KMS-11 (cell line): ENCODE measurements around the gene CREB3L2.

Experiments
- H2AFZ ChIP-seq: fragments of 200-600 bp; sonication (generic); 2 replicates; pipeline ENCODE4 v1.6.1; 2016; ENCODE audit warnings: antibody characterized with exemption, mixed run types, low read depth
- H3K27ac ChIP-seq: fragments of 200-600 bp; sonication (generic); 2 replicates; pipeline ENCODE4 v1.6.1; 2016; ENCODE audit warnings: mild to moderate bottlenecking, mixed run types
- H3K27me3 ChIP-seq: fragments of 200-600 bp; sonication (generic); 2 replicates; pipeline ENCODE4 v1.6.1; 2017; ENCODE audit warnings: mild to moderate bottlenecking, low read depth, mixed run types, moderate library complexity; ENCODE audit not compliant: insufficient read depth
- H3K36me3 ChIP-seq: fragments of 200-600 bp; sonication (generic); 2 replicates; pipeline ENCODE4 v1.6.1; 2017; ENCODE audit warnings: mild to moderate bottlenecking, mixed run types; ENCODE audit not compliant: insufficient read depth
- H3K4me1 ChIP-seq: fragments of 200-600 bp; sonication (generic); 2 replicates; pipeline ENCODE4 v1.6.1; 2016; ENCODE audit warnings: mild to moderate bottlenecking, low read depth, mixed run types; ENCODE audit not compliant: poor library complexity, severe bottlenecking
- H3K4me2 ChIP-seq: fragments of 200-600 bp; sonication (generic); 2 replicates; pipeline ENCODE4 v1.7.0; 2016; ENCODE audit warnings: mild to moderate bottlenecking, mixed run types
- H3K4me3 ChIP-seq: fragments of 200-600 bp; sonication (generic); IDR thresholded peaks from 2 replicates; pipeline ENCODE4 v1.6.1; 2017; ENCODE audit warnings: low read depth, low read length, mixed read lengths; ENCODE audit not compliant: insufficient read depth
- H3K79me2 ChIP-seq: fragments of 200-600 bp; sonication (generic); 2 replicates; pipeline ENCODE4 v1.6.1; 2016; ENCODE audit warnings: low read depth, mixed run types; ENCODE audit not compliant: insufficient read depth
- H3K9ac ChIP-seq: fragments of 200-600 bp; sonication (generic); 2 replicates; pipeline ENCODE4 v1.6.1; 2016; ENCODE audit warnings: mild to moderate bottlenecking, mixed run types
- H4K20me1 ChIP-seq: fragments of 200-600 bp; sonication (generic); 2 replicates; pipeline ENCODE4 v1.6.1; 2016; ENCODE audit warnings: mild to moderate bottlenecking, mixed run types; ENCODE audit not compliant: insufficient read depth
- CTCF ChIP-seq: fragments of 200-600 bp; sonication (generic); conservative IDR thresholded peaks from 2 replicates; pipeline ENCODE4 v1.6.1; 2017; ENCODE audit warnings: low read depth, mild to moderate bottlenecking, antibody characterized with exemption, low read length, moderate library complexity, mixed read lengths

CREB3L2 gene

GRCh38 chr7:138036135-138036534, 34.2 kb upstream of the CREB3L2 start:
- Histone ChIP-seq H3K36me3 (no peaks in the 10 kb centered on the region), H3K27me3 (no peaks in the 10 kb centered on the region; the same call in 1 of the 2 replicates), H3K27ac (no peak overlapping the region), H3K4me1 (no peaks in the 10 kb centered on the region), H4K20me1 (no peaks in the 10 kb centered on the region), H3K9ac (no peak overlapping the region), H3K4me3 (no peak overlapping the region), H3K4me2 (no peak overlapping the region), H2AFZ (no peak overlapping the region), H3K79me2 (no peaks in the 10 kb centered on the region)
- no peak for TF ChIP-seq CTCF

- Histone ChIP-seq H3K36me3 (no peaks in the 10 kb centered on the region), H3K4me3 (no peak overlapping the region), H4K20me1 (no peaks in the 10 kb centered on the region), H3K27ac (no peak overlapping the region), H3K4me2 (no peak overlapping the region), H3K9ac (no peak overlapping the region), H2AFZ (no peak overlapping the region), H3K79me2 (no peaks in the 10 kb centered on the region), H3K4me1 (no peaks in the 10 kb centered on the region), H3K27me3 (no peaks in the 10 kb centered on the region; the same call in 1 of the 2 replicates)
- no peak for TF ChIP-seq CTCF
These were observed 31.4 kb upstream of the CREB3L2 start for GRCh38 chr7:138033241-138033640.

GRCh38 chr7:138032770-138033169, 30.9 kb upstream of the CREB3L2 start:
- Histone ChIP-seq H3K79me2 (no peaks in the 10 kb centered on the region), H4K20me1 (no peaks in the 10 kb centered on the region), H3K4me1 (no peaks in the 10 kb centered on the region), H3K4me2 (no peak overlapping the region), H2AFZ (no peak overlapping the region), H3K36me3 (no peaks in the 10 kb centered on the region), H3K4me3 (no peak overlapping the region), H3K27ac (no peak overlapping the region), H3K9ac (no peak overlapping the region), H3K27me3 (no peaks in the 10 kb centered on the region; the same call in 1 of the 2 replicates)
- no peak for TF ChIP-seq CTCF

GRCh38 chr7:138032186-138032585, 30.3 kb upstream of the CREB3L2 start:
- Histone ChIP-seq H4K20me1 (no peaks in the 10 kb centered on the region), H3K9ac (no peak overlapping the region), H3K27ac (no peak overlapping the region), H3K36me3 (no peaks in the 10 kb centered on the region), H2AFZ (no peak overlapping the region), H3K27me3 (no peaks in the 10 kb centered on the region; the same call in 1 of the 2 replicates), H3K79me2 (no peaks in the 10 kb centered on the region), H3K4me1 (no peaks in the 10 kb centered on the region), H3K4me2 (no peak overlapping the region), H3K4me3 (no peak overlapping the region)
- TF ChIP-seq CTCF, result no peak
